HCT116 (cell line): ENCODE measurements around the gene DGKG. TPM values are rescaled to one million over a fixed set of nuclear protein-coding genes. Genes with fewer than 3 reads are reported as not detected.

ENCODE experiments used
- ATAC-seq: fragments of 200-7000 bp; cut with Tn5 transposase; 2 replicates; pipeline ENCODE4 v1.9.1; 2020; ENCODE audit warnings: mild to moderate bottlenecking, moderate library complexity
- BruUV-seq: library from RNA; stranded (reverse); fragments of 400-500 nt; replicated peaks from 2 replicates; lab custom pipeline; 2021; lab: Mats Ljungman, UMichigan
- CTCF ChIA-PET: fragments of 300-600 bp; sonication (Branson Sonifier 250); formaldehyde crosslinking; loops from one replicate; lab custom pipeline; 2021; ENCODE audit warnings: antibody characterized with exemption; lab: Charles Lee
- POLR2A ChIA-PET: fragments of 300-600, 350-600 bp; sonication (Branson Sonifier 250); formaldehyde crosslinking; loops from one replicate; lab custom pipeline; 2021; ENCODE audit warnings: antibody characterized with exemption; lab: Charles Lee
- RAD21 ChIA-PET, 2 experiments: fragments of 300-600 bp; sonication (Branson Sonifier 250); formaldehyde crosslinking; loops; one replicate each; lab custom pipeline; 2023; ENCODE audit warnings: low total read pairs in 2 of 2; ENCODE audit not compliant: uncharacterized antibody in 2 of 2, unreplicated experiment in 2 of 2, low non-redundant PET in 1 of 2; lab: Charles Lee
- DNase-seq: peaks from one replicate; pipeline ENCODE4 v3.0.0-alpha.2; 2010; ENCODE audit warnings: low read depth, low spot score
- H2AFZ ChIP-seq: fragments of 200-600 bp; shearing (Covaris generic), sonication (generic); 2 replicates; pipeline ENCODE4 v1.6.1; 2017; ENCODE audit warnings: low read depth, mixed run types, mixed read lengths, antibody characterized with exemption, low read length; ENCODE audit not compliant: poor library complexity, severe bottlenecking
- H3K27ac ChIP-seq: 2 replicates; pipeline ENCODE4 v1.5.1; 2012; ENCODE audit warnings: low read depth, low read length
- H3K27me3 ChIP-seq: fragments of 200-600 bp; sonication (generic); 2 replicates; pipeline ENCODE4 v1.6.1; 2016; ENCODE audit warnings: mixed run types, low read length, mixed read lengths; ENCODE audit not compliant: insufficient read depth
- H3K36me3 ChIP-seq, 2 experiments: fragments of 200-500 bp in 1 of 2; fragments of 200-600 bp in 1 of 2; sonication (Bioruptor generic) in 1 of 2; sonication (generic) in 1 of 2; 2 replicates each; pipeline versions ENCODE4 v1.5.1 to v1.6.1; 2014 to 2016; ENCODE audit warnings: low read length in 2 of 2, inconsistent platforms in 1 of 2, mixed read lengths in 1 of 2, mixed run types in 1 of 2; ENCODE audit not compliant: insufficient read depth in 2 of 2, control insufficient read depth in 1 of 2
- H3K4me1 ChIP-seq, 2 experiments: fragments of 200-600 bp in 1 of 2; sonication (generic) in 1 of 2; 2 replicates each; pipeline versions ENCODE4 v1.5.1 to v1.6.1; 2012 to 2017; ENCODE audit warnings: low read length in 2 of 2, inconsistent platforms in 1 of 2, mild to moderate bottlenecking in 1 of 2, mixed read lengths in 1 of 2, mixed run types in 1 of 2, moderate library complexity in 1 of 2; ENCODE audit not compliant: insufficient read depth in 2 of 2, control insufficient read depth in 1 of 2
- H3K4me2 ChIP-seq: fragments of 200-600 bp; sonication (generic); 2 replicates; pipeline ENCODE4 v1.6.1; 2017; ENCODE audit warnings: mixed run types, low read length, mixed read lengths
- H3K4me3 ChIP-seq, 2 experiments: fragments of 200-600 bp in 1 of 2; sonication (generic) in 1 of 2; replicated peaks in 1 of 2; 2 replicates each; pipeline ENCODE4 v1.5.1; 2011 to 2016; ENCODE audit warnings: low read length in 2 of 2, control low read depth in 1 of 2, low read depth in 1 of 2, mild to moderate bottlenecking in 1 of 2, mixed read lengths in 1 of 2, mixed run types in 1 of 2
- H3K79me2 ChIP-seq: fragments of 200-600 bp; sonication (generic); 2 replicates; pipeline ENCODE4 v1.6.1; 2017; ENCODE audit warnings: mild to moderate bottlenecking, mixed run types, low read length, moderate library complexity, mixed read lengths; ENCODE audit not compliant: insufficient read depth
- H3K9ac ChIP-seq: fragments of 200-600 bp; sonication (generic); 2 replicates; pipeline ENCODE4 v1.6.1; 2016; ENCODE audit warnings: low read length, mixed read lengths
- H3K9me2 ChIP-seq: fragments of 200-600 bp; sonication (generic), shearing (Covaris generic); 2 replicates; pipeline ENCODE4 v1.6.1; 2017; ENCODE audit warnings: mixed run types, mild to moderate bottlenecking, moderate library complexity; ENCODE audit not compliant: insufficient read depth
- H3K9me3 ChIP-seq, 2 experiments: fragments of 200-500 bp in 1 of 2; fragments of 200-600 bp in 1 of 2; sonication (Bioruptor generic) in 1 of 2; sonication (generic) in 1 of 2; 2 replicates each; pipeline ENCODE4 v1.6.1; 2014 to 2017; ENCODE audit warnings: low read length in 2 of 2, mixed read lengths in 2 of 2, inconsistent platforms in 1 of 2, low read depth in 1 of 2, mild to moderate bottlenecking in 1 of 2, mixed run types in 1 of 2, moderate library complexity in 1 of 2; ENCODE audit not compliant: control insufficient read depth in 1 of 2, insufficient read depth in 1 of 2
- H4K20me1 ChIP-seq: fragments of 200-600 bp; sonication (generic), shearing (Covaris generic); 2 replicates; pipeline ENCODE4 v1.6.1; 2017; ENCODE audit warnings: mixed run types, mild to moderate bottlenecking, moderate library complexity; ENCODE audit not compliant: insufficient read depth
- CEBPB ChIP-seq: IDR thresholded peaks from 2 replicates; pipeline ENCODE4 v1.6.1; 2012; ENCODE audit warnings: low read depth
- FOSL1 ChIP-seq: IDR thresholded peaks from 2 replicates; pipeline ENCODE4 v1.6.1; 2012; ENCODE audit warnings: low read depth
- SIN3A ChIP-seq: IDR thresholded peaks from 2 replicates; pipeline ENCODE4 v1.6.1; 2012; ENCODE audit warnings: low read depth
- SRF ChIP-seq: IDR thresholded peaks from 2 replicates; pipeline ENCODE4 v1.6.1; 2012; ENCODE audit warnings: low read depth
- TCF7L2 ChIP-seq: IDR thresholded peaks from 2 replicates; pipeline ENCODE4 v1.7.0; 2011; ENCODE audit warnings: borderline replicate concordance, inconsistent platforms; ENCODE audit not compliant: insufficient read depth, insufficient read length; ENCODE audit errors: extremely low read depth
- YY1 ChIP-seq: IDR thresholded peaks from 2 replicates; pipeline ENCODE4 v1.6.1; 2011; ENCODE audit warnings: low read length, low read depth, moderate library complexity, mild to moderate bottlenecking; ENCODE audit not compliant: insufficient replicate concordance; ENCODE audit errors: extremely low read depth
- intact Hi-C: fragments of 100-400 bp; cut with micrococcal nuclease; formaldehyde crosslinking; loops from 2 replicates; pipeline ENCODE4 v1.10.0; 2022
- total RNA-seq: library from RNA; stranded (reverse); gene quantifications from one replicate; pipeline ENCODE4 v1.2.1, GENCODE V29; 2021; ENCODE audit not compliant: unreplicated experiment

Gene DGKG
- total RNA-seq, 1 experiment from 2014 or later: 4.8 TPM

GRCh38 chr3:186223476-186223875 is 138.6 kb downstream of the DGKG start:
- intact Hi-C loops: no loop called here
- H3K4me1 ChIP-seq: peaks cover 3 to 17% of the 10 kb centered on the region in 2 experiments; a peak in 3 of 4 replicates
- no peak overlapping the region for H3K9ac ChIP-seq
- no TSS peak for BruUV-seq
- ChIA-PET CTCF (interaction anchor here (0.9 kb wide), 1 partner anchor 18 kb away, joined by 4 read pairs; no protein-coding TSS in a partner anchor), POLR2A (no interaction called here), RAD21 (no interaction called here)
- no peaks in the 10 kb centered on the region for H3K27me3 ChIP-seq
- H4K20me1 ChIP-seq: no peaks in the 10 kb centered on the region
- H3K27ac ChIP-seq: no peak overlapping the region
- H2AFZ ChIP-seq: no peak overlapping the region
- H3K4me3 ChIP-seq: no peak overlapping the region
- no peak for ATAC-seq
- DNase-seq: no peak
- H3K9me2 ChIP-seq: no peaks in the 10 kb centered on the region
- no peaks in the 10 kb centered on the region for H3K9me3 ChIP-seq
- H3K79me2 ChIP-seq: no peaks in the 10 kb centered on the region
- TF ChIP-seq CEBPB (no peak), SIN3A (no peak), FOSL1 (no peak)
- no peak overlapping the region for H3K4me2 ChIP-seq
- H3K36me3 ChIP-seq: no peaks in the 10 kb centered on the region

DNA sequence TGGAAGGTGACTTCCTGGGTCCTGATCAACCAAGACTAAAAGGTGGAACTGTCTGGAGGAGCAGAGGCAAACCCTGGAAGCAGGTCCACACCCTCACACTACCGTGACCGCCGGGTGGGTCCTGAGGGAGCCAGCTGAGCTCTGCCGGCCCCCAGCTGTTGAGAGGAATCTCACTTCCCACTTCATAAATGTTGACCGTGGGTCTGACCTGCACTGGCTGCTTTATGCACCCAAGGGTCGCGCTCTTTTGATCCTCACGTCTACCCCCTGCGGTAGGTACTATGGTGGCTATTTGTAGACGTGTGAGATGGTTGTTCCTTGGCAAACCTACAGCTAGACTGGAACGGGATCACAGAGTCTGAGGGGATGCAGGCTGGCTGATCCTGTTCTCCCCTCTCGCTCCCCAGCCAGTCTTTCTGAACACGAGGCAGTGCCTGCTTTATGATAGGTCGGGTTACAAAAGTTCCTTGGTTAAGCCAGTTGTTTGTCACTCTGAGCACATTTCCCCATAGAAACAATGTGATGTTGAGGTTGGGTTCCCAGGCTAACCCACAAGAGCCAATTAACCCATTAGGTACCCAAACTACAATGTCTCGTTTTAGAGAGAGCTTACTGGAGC is 140.2 kb downstream of the DGKG start:
- Histone ChIP-seq H3K4me3 (no peak overlapping the region), H3K79me2 (no peaks in the 10 kb centered on the region), H3K36me3 (no peaks in the 10 kb centered on the region), H3K9me2 (no peaks in the 10 kb centered on the region), H3K9ac (no peak overlapping the region), H3K4me1 (peaks cover 14 to 31% of the 10 kb centered on the region in 2 experiments), H3K4me2 (no peak overlapping the region), H3K27ac (no peak overlapping the region), H2AFZ (no peak overlapping the region)
- DNase-seq: no peak
- ChIA-PET RAD21 (no interaction called here), POLR2A (no interaction called here), CTCF (no interaction called here)
- BruUV-seq: no TSS peak
- intact Hi-C loops: no loop called here
- TF ChIP-seq TCF7L2: no peak
- no peak for TF ChIP-seq FOSL1
- TF ChIP-seq YY1: no peak
- no peak for TF ChIP-seq SRF
- TF ChIP-seq, all 23 proteins: peak for 0
- no peak for ATAC-seq
- Histone ChIP-seq H4K20me1 (no peaks in the 10 kb centered on the region), H3K27me3 (no peaks in the 10 kb centered on the region), H3K9me3 (no peaks in the 10 kb centered on the region)
